Astrocyte of the hippocampus (primary cell): ENCODE measurements around the gene GNAZ.

ENCODE experiments used
- DNase-seq: peaks from one replicate; pipeline ENCODE4 v3.0.0; 2011; ENCODE audit warnings: low read depth, low spot score

Gene GNAZ

DNA sequence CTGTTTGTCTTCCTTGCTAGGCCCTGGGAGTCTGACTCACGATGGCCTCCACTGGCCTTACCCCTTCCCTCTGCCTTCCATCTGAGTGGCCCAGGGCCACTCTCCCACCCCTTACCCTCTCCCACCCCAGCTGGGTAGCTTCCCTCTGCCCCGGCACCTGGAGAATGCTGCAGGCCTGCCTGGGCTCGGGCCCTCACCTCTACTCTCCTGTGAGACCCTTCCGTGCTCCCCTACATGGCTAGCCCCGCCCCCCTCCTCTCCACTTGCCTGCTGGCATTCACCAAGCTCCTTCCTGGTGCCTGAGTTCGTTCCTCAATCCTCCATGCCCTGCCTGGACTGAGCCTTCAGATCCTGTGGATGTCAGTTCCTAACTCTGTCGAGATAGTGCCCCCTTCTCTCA, 83.7 kb downstream of the GNAZ start:
- DNase-seq = no peak

GRCh38 chr22:23154461-23154860, 84.1 kb downstream of the GNAZ start:
- no peak for DNase-seq

DNA sequence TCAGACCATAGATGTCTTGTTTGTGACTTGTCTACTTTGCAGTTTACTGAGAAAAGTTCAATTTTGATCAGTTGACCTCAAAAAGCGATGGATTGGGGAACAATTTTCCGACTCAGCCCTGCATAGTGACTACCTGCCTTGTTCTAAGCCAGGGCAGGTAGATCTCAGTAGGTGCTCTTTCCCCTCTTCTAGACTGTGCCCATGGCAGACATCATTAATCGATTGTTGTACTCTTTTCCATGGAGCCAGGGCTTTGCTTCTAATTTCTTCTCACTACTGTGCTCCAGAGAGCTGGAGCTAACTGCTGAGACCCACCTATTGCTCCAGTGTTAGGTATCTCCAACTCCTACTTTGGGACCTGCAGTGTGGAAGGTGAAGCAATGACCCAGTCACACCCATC, 84.8 kb downstream of the GNAZ start:
- DNase-seq = no peak

DNA sequence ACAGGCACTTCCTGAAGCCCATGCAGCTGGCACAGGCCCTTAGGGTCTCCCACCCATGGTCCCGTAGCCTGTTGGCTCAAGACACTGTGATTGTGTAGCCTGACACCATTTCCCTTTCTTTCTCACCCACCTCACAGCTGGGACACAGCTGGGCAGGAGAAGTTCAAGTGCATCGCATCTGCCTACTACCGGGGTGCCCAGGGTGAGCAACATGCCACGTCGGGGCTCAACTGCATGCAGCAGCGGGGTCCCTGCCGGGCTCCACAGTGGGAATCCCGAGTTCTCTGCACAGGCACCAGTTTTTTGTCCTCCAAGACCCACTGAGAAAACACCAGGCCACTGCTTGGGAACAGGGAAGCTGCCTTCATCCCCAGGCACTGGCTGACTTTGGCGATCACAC, 85.5 kb downstream of the GNAZ start:
- DNase-seq = no peak

DNA sequence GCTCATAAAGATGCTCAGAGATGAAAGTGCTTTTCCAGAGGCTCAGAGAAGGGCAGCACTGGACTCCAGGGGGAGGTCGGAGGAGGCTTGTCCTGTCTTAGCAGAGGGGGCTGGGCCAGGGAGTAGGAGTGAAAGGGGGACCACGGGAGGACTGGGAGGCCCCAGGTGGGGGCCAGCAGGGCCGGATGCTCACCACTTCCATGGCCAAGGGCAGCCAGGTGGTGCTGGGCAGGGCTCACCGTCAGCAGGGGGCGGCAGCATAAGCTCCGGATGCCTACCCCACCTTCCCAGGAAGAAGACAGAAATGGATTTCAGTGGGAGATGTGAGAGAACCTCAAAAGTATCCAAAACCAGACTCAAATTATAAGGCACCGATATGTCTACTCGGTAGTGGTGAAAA, 86.0 kb downstream of the GNAZ start:
- DNase-seq = no peak

- no peak for DNase-seq
Observed at GRCh38 chr22:23157560-23158515, 87.5 kb downstream of the GNAZ start.

- DNase-seq = no peak
Observed at GRCh38 chr22:23158516-23159290, 88.4 kb downstream of the GNAZ start.

DNA sequence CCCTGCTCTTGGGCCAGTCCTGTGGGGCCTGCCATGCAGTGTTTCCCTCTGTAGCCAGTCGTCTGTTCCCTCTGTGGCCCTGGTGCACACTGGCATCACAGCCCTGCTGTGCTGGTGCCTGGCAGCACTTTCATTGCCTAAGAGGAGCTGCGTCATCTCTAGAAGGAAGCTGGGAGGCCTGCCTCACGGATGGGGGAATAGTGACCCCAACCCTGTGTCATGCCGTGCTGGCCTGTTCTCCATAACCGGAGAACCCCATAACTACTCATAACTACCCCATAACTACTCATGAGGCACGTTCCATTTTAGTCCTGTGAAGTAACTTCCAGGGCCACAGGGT, 88.9 kb downstream of the GNAZ start:
- DNase-seq = no peak

DNA sequence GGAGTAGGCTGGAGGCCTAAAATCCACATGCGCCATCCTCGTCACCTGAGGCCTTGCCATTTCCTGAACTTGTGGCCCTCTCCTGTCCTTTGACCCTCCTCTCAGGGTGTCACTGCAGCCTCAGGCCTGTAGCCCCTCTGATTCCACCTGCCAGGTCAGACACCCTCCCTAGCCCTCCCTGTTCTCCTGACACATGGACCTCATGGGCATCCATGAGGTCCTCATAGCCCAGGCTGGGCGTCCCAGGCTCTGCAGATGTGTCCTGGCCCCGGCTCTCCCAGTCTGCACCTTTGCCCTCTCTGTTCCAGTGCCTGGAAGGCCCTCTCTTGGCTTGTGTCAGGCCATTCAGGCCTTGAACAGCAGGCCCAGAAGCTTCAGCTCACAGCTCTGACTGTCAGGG, 90.7 kb downstream of the GNAZ start:
- no peak for DNase-seq

- no peak for DNase-seq
Observed at GRCh38 chr22:23161574-23161973, 91.3 kb downstream of the GNAZ start.

DNA sequence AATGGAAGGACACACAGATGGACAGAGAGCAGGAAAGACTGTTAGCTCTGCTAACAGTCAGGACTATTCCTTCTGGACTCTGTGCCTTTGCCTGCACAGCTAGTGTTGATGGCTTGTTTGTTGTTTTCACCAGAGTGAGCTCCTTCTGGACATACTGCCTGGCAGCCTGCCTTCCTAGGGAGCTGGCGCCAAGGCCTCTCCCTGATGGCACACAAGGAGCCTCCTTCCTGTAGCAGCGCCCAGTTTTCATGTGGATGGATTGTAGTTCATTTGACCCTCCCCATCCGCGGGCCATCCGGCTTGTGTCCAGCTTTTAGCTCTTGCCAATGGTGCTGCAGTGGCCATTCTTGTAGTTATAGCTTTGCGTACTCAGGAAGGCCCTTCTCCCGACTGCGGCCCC, 93.3 kb downstream of the GNAZ start:
- peak; percentile 45 for DNase-seq

- no peak for DNase-seq
Observed at GRCh38 chr22:23164091-23164490, 93.8 kb downstream of the GNAZ start.

DNA sequence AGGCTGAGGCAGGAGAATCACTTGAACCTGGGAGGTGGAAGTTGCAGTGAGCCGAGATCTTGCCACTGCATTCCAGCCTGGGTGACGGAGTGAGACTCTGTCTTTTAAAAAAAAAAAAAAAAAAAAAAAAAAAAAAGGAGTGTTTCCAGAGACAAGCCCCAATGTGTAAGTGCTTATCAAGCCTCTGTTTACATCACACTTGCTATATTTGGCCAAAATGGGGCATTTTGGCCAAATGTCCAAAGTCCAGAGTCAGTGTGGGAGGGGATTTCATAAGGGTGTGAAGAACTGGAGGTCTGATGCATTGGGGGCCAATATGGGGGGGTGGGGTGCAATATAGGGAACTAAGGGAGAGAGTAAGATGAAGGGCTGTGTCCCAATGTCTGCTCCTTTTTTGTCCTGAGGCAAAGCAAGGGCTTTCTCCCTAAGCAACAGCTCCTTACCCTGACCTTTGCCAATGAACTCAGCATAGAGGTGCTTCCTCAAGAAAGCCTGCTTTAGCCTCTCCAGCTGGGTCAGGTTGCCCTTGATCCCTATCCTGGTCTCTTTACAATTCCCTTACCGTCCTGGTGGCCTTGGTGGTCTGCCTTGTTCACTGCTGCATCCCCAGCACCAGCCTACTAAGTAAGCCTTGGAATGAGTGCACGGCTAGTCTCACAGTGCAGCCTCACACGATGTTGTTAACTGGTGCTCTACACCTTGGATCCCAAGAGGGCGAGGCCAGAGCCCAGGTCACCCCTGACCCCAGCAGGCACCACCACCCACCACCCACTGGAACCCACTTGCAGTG, 95.9 kb downstream of the GNAZ start:
- no peak for DNase-seq

DNA sequence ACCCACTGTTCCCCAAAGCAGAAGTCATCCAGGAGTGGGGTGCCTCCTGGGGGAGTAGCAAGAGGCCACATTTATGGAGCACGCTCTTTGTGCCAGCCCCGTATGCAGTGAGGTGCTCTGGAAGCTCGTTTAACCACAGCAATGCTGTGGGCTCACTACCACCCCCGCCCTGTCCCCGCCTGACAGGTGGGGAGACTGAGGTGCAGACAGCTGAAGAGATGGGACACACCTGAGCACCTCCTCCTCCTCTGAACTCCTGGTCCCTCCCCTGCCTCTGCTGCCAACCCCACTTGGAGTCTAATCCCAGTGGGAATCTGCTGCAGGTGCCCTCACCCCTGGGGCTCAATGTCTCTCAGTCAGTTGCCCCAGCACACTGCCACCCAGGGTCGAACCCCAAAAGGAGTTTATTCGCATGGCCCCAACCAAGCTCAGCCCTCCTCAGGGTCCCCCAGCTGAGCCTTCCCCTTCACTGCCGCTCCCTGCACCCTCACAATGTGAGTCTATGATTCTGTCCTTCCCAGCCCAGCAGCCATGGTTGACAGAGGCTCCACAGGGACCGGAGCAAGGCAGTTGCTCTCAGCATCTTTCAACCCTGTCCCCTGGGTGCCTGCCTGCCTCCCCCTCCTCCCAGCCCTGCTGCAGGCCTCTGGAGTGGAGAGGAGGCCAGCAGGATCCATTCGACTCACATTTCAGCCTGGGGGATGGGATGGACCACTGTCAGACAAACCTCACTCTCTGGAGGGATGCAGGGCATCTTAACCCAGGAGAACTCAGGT, 96.7 kb downstream of the GNAZ start:
- DNase-seq = no peak

DNA sequence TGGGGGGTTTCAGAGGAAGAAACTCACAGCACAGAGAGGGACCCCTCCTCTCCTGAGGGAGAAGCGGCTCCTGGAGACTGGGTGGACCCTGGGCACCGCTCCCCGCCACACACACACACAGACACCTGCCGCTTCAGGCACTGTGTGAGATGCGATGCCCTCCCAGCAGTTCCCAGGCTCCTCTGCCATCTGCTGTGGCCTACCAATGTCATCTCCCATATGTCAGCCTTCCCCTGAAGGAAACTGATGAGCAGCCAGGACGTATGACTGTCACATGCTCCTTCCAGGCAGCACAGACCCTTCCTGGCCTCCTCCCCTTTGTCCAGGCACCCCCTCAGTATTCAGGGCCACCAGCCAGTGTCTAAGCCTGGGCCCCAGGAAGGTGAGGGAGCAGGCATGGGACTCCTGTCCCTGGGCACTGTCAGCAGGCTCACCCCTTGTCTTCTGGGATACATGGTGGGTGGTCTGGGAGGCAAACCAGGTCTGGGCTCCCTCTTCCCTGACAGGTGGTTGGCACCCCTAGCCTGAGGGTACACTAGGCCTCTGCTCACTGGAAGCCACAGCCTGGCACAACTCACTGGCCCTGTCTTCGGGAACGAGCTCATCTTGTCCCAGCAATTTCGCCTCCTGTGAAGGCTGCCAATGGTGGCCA, 98.2 kb downstream of the GNAZ start:
- DNase-seq = no peak

GRCh38 chr22:23169043-23169406, 98.7 kb downstream of the GNAZ start:
- no peak for DNase-seq
